Osteoblast (primary cell): Measurements from ENCODE around the gene RUNX3. TPM values are rescaled to one million over a fixed set of nuclear protein-coding genes. Genes with fewer than 3 reads are reported as not detected.

Source experiments
- DNase-seq: peaks from one replicate; pipeline ENCODE4 v3.0.0; 2011; ENCODE audit warnings: low spot score, mixed read lengths; ENCODE audit not compliant: insufficient read length; ENCODE audit errors: missing footprints
- H2AFZ ChIP-seq: 2 replicates; pipeline ENCODE4 v1.6.0; 2011; ENCODE audit warnings: mild to moderate bottlenecking, low read length
- H3K27ac ChIP-seq: 2 replicates; pipeline ENCODE4 v1.5.1; 2011; ENCODE audit warnings: mild to moderate bottlenecking, low read depth, low read length, moderate library complexity
- H3K27me3 ChIP-seq: 2 replicates; pipeline ENCODE4 v1.6.0; 2012; ENCODE audit warnings: mild to moderate bottlenecking, control low read depth, inconsistent platforms, low read length, moderate library complexity; ENCODE audit not compliant: insufficient read depth
- H3K36me3 ChIP-seq: 2 replicates; pipeline ENCODE4 v1.5.1; 2011; ENCODE audit warnings: mild to moderate bottlenecking, low read length, control low read depth, moderate library complexity; ENCODE audit not compliant: insufficient read depth
- H3K4me1 ChIP-seq: 2 replicates; pipeline ENCODE4 v1.5.1; 2011; ENCODE audit warnings: mild to moderate bottlenecking, low read length, control low read depth, moderate library complexity; ENCODE audit not compliant: insufficient read depth
- H3K4me2 ChIP-seq: 2 replicates; pipeline ENCODE4 v1.6.0; 2011; ENCODE audit warnings: mild to moderate bottlenecking, low read length; ENCODE audit not compliant: insufficient read depth
- H3K4me3 ChIP-seq: fragments of 200-600 bp; sonication (generic); 3 replicates; pipeline ENCODE4 v1.5.1; 2012; ENCODE audit warnings: mild to moderate bottlenecking, low read length, inconsistent platforms; ENCODE audit not compliant: insufficient read depth
- H3K79me2 ChIP-seq: 2 replicates; pipeline ENCODE4 v1.6.0; 2012; ENCODE audit warnings: mild to moderate bottlenecking, low read length, control low read depth, inconsistent platforms; ENCODE audit not compliant: insufficient read depth
- H3K9me3 ChIP-seq: 2 replicates; pipeline ENCODE4 v1.5.1; 2011; ENCODE audit warnings: low read depth, low read length, control low read depth
- H4K20me1 ChIP-seq: 2 replicates; pipeline ENCODE4 v1.6.0; 2012; ENCODE audit warnings: mild to moderate bottlenecking, low read length, control low read depth; ENCODE audit not compliant: insufficient read depth
- CTCF ChIP-seq: IDR thresholded peaks from 2 replicates; pipeline ENCODE4 v1.5.1; 2011; ENCODE audit warnings: mild to moderate bottlenecking, low read depth, low read length, moderate library complexity; ENCODE audit errors: extremely low read depth
- total RNA-seq: library from RNA; depleted of rRNA; stranded (reverse); fragments of >200 nt; gene quantifications from 2 replicates; pipeline ENCODE4 v1.2.3, GENCODE V29; 2012

RUNX3 gene
- total RNA-seq, 1 donor: 3.6 TPM

- H3K27ac ChIP-seq: no peak overlapping the region
- H2AFZ ChIP-seq: no peak overlapping the region
- no peak overlapping the region for H3K4me2 ChIP-seq
- DNase-seq: no peak
- no peak overlapping the region for H3K4me3 ChIP-seq
- no peaks in the 10 kb centered on the region for H3K4me1 ChIP-seq
- H3K79me2 ChIP-seq: no peaks in the 10 kb centered on the region
- no peaks in the 10 kb centered on the region for H3K9me3 ChIP-seq
- H3K27me3 ChIP-seq: no peaks in the 10 kb centered on the region
- peaks cover under 1% of the 10 kb centered on the region for H4K20me1 ChIP-seq
- no peak for TF ChIP-seq CTCF
- no peaks in the 10 kb centered on the region for H3K36me3 ChIP-seq
Observed at GRCh38 chr1:24939675-24940193, 9.7 kb upstream of the RUNX3 start.

DNA sequence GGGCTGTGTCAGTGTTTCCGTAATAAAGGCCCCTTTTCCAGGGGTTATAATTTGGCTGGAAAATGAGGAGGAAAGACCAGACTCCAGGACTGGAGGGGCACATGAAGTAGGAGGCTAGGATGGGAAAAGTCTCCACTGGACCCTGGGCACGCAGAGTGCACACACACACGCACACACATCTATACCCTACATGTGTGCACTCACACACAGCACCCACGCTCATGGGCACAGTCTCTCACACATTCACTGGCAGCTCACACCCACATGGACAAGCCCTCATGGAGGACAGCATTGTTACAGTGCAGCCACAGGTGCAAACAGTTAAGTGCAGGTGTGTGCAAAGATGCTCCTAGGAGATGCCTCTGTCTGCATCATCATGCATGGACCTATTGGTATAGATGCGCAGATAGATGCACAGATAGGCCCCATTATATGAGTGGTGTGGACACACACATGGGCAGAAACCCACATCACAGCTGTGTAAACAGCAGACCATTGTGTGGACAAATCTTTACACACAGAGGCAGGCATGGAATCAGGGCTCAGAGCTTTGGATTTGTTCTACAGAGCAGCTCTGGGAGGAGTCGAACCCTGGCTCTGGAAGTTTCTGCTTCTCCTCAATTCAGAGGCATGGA lies 9.1 kb upstream of the RUNX3 start:
- Histone ChIP-seq H2AFZ (no peak overlapping the region), H3K9me3 (no peaks in the 10 kb centered on the region), H3K4me3 (no peak overlapping the region), H3K27me3 (no peaks in the 10 kb centered on the region), H3K4me1 (no peaks in the 10 kb centered on the region), H3K36me3 (no peaks in the 10 kb centered on the region), H4K20me1 (peaks cover 2% of the 10 kb centered on the region), H3K4me2 (no peak overlapping the region), H3K27ac (no peak overlapping the region), H3K79me2 (no peaks in the 10 kb centered on the region)
- TF ChIP-seq CTCF: no peak
- DNase-seq: no peak

- Histone ChIP-seq H3K27me3 (peaks cover 3% of the 10 kb centered on the region), H3K4me1 (no peaks in the 10 kb centered on the region), H3K4me3 (no peak overlapping the region)
Observed at GRCh38 chr1:24938276-24938675, 8.2 kb upstream of the RUNX3 start.

More at GRCh38 chr1:24938276-24938675, 8.2 kb upstream of the RUNX3 start:
- DNase-seq: no peak
- H3K79me2 ChIP-seq: no peaks in the 10 kb centered on the region
- TF ChIP-seq CTCF: no peak
- H3K9me3 ChIP-seq: no peaks in the 10 kb centered on the region
- peaks cover 6% of the 10 kb centered on the region for H4K20me1 ChIP-seq
- no peak overlapping the region for H3K27ac ChIP-seq
- H3K4me2 ChIP-seq: no peak overlapping the region
- no peak overlapping the region for H2AFZ ChIP-seq
- H3K36me3 ChIP-seq: no peaks in the 10 kb centered on the region
